Cardiac fibroblast (primary cell): ENCODE data around the gene MYO1E.

Experiments used
- DNase-seq, 2 donors: peaks; one replicate each; pipeline versions ENCODE4 v3.0.0 to v3.0.0-alpha.2; 2010; ENCODE audit warnings: low read depth in 2 of 2
- H3K4me3 ChIP-seq, 2 donors: replicated peaks in 1 of 2; 1 replicate in 1 of 2; 2 replicates in 1 of 2; pipeline ENCODE4 v1.5.1; 2011; ENCODE audit warnings: low read depth in 2 of 2, low read length in 2 of 2, mild to moderate bottlenecking in 2 of 2, moderate library complexity in 1 of 2
- CTCF ChIP-seq: IDR thresholded peaks from one replicate; pipeline ENCODE4 v1.5.1; 2011; ENCODE audit warnings: low read depth, mild to moderate bottlenecking, low read length, inconsistent platforms

The MYO1E gene

GRCh38 chr15:59311195-59311594 is 61.5 kb downstream of the MYO1E start:
- no peak for DNase-seq
- no peak overlapping the region for H3K4me3 ChIP-seq
- TF ChIP-seq CTCF = no peak

GRCh38 chr15:59309405-59309804 is 63.3 kb downstream of the MYO1E start:
- no peak for DNase-seq
- H3K4me3 ChIP-seq = no peak overlapping the region
- TF ChIP-seq CTCF = no peak

- H3K4me3 ChIP-seq = no peak overlapping the region
- no peak for TF ChIP-seq CTCF
- DNase-seq = no peak
Measured at GRCh38 chr15:59307165-59307537, 65.5 kb downstream of the MYO1E start.

GRCh38 chr15:59306520-59307164 is 66.0 kb downstream of the MYO1E start:
- TF ChIP-seq CTCF = no peak
- peak; percentile 86 to 96 for DNase-seq
- H3K4me3 ChIP-seq = no peak overlapping the region

GRCh38 chr15:59304807-59305206 is 67.9 kb downstream of the MYO1E start:
- no peak for TF ChIP-seq CTCF
- H3K4me3 ChIP-seq = no peak overlapping the region
- DNase-seq = no peak

GRCh38 chr15:59304034-59304795 is 68.5 kb downstream of the MYO1E start:
- H3K4me3 ChIP-seq = no peak overlapping the region
- TF ChIP-seq CTCF = no peak
- DNase-seq = peak in 1 of 2 donors; percentile 76
